SK-N-SH (cell line): ENCODE measurements around the gene RIC8B. TPM values are rescaled to one million over a fixed set of nuclear protein-coding genes. Genes with fewer than 3 reads are reported as not detected.

Experiments
- CTCF ChIA-PET: fragments of 300-600, 350-600 bp; formaldehyde crosslinking; extraction: SDS; loops from one replicate; lab custom pipeline; 2021; lab: Yijun Ruan, JAX
- POLR2A ChIA-PET: fragments of 350-600 bp; sonication (Branson Sonifier 250); formaldehyde crosslinking; extraction: SDS; loops from one replicate; lab custom pipeline; 2020; ENCODE audit warnings: antibody characterized with exemption, inconsistent platforms; lab: Yijun Ruan, JAX
- DNase-seq: peaks from one replicate; pipeline ENCODE4 v3.0.0; 2012
- H2AFZ ChIP-seq: fragments of 200-600 bp; sonication (generic); 2 replicates; pipeline ENCODE4 v1.8.1; 2016; ENCODE audit warnings: antibody characterized with exemption, mild to moderate bottlenecking, low read depth
- H3F3A ChIP-seq: fragments of 200-600 bp; sonication (generic); replicated peaks from 2 replicates; pipeline ENCODE3; 2016; ENCODE audit warnings: antibody characterized with exemption, mild to moderate bottlenecking; ENCODE audit not compliant: insufficient read depth
- H3K27ac ChIP-seq, 2 experiments: fragments of 200-500 bp in 1 of 2; fragments of 200-600 bp in 1 of 2; sonication (Bioruptor generic) in 1 of 2; sonication (generic), shearing (Covaris generic) in 1 of 2; 2 replicates each; pipeline versions ENCODE4 v1.5.1 to v1.6.1; 2014 to 2016; ENCODE audit warnings: low read depth in 2 of 2, inconsistent platforms in 1 of 2, low read length in 1 of 2, mild to moderate bottlenecking in 1 of 2, mixed read lengths in 1 of 2
- H3K27me3 ChIP-seq: fragments of 200-600 bp; sonication (generic), shearing (Covaris generic); 2 replicates; pipeline ENCODE4 v1.6.1; 2016; ENCODE audit warnings: mixed run types; ENCODE audit not compliant: insufficient read depth
- H3K36me3 ChIP-seq, 2 experiments: fragments of 200-500 bp in 1 of 2; fragments of 200-600 bp in 1 of 2; sonication (Bioruptor generic) in 1 of 2; sonication (generic) in 1 of 2; replicated peaks in 1 of 2; 2 replicates each; pipeline versions ENCODE3 to v1.5.1; 2014 to 2016; ENCODE audit warnings: low read length in 1 of 2, mild to moderate bottlenecking in 1 of 2; ENCODE audit not compliant: insufficient read depth in 2 of 2, control insufficient read depth in 1 of 2
- H3K4me1 ChIP-seq, 2 experiments: fragments of 200-500 bp in 1 of 2; fragments of 200-600 bp in 1 of 2; sonication (Bioruptor generic) in 1 of 2; sonication (generic), shearing (Covaris generic) in 1 of 2; 2 replicates each; pipeline versions ENCODE4 v1.5.1 to v1.6.1; 2014 to 2016; ENCODE audit warnings: low read depth in 1 of 2, low read length in 1 of 2, mixed run types in 1 of 2; ENCODE audit not compliant: insufficient read depth in 2 of 2, control insufficient read depth in 1 of 2
- H3K4me2 ChIP-seq: fragments of 200-600 bp; sonication (generic), shearing (Covaris generic); 2 replicates; pipeline ENCODE4 v1.6.1; 2017; ENCODE audit warnings: mixed run types
- H3K4me3 ChIP-seq, 2 experiments: fragments of 200-500 bp in 1 of 2; fragments of 200-600 bp in 1 of 2; sonication (Bioruptor generic) in 1 of 2; sonication (generic), shearing (Covaris generic) in 1 of 2; 2 replicates each; pipeline versions ENCODE4 v1.5.1 to v1.8.1; 2014 to 2016; ENCODE audit warnings: low read depth in 2 of 2, inconsistent platforms in 1 of 2, low read length in 1 of 2, mild to moderate bottlenecking in 1 of 2, mixed read lengths in 1 of 2, moderate library complexity in 1 of 2
- H3K79me2 ChIP-seq: fragments of 200-600 bp; sonication (generic); 2 replicates; pipeline ENCODE4 v1.8.1; 2017; ENCODE audit warnings: mild to moderate bottlenecking; ENCODE audit not compliant: insufficient read depth
- H3K9ac ChIP-seq: fragments of 200-600 bp; sonication (generic); 2 replicates; pipeline ENCODE4 v1.6.1; 2017; ENCODE audit warnings: mixed run types
- H3K9me2 ChIP-seq: fragments of 200-600 bp; sonication (generic); 2 replicates; pipeline ENCODE4 v1.6.1; 2017; ENCODE audit warnings: mixed run types
- H3K9me3 ChIP-seq: fragments of 200-600 bp; sonication (generic); 2 replicates; pipeline ENCODE4 v1.6.1; 2017; ENCODE audit warnings: mixed run types, mild to moderate bottlenecking, moderate library complexity
- H4K20me1 ChIP-seq: fragments of 200-600 bp; sonication (generic); 2 replicates; pipeline ENCODE4 v1.6.1; 2017; ENCODE audit warnings: mild to moderate bottlenecking, mixed run types; ENCODE audit not compliant: insufficient read depth
- CTCF ChIP-seq: fragments of 200-600 bp; sonication (generic); IDR thresholded peaks from 2 replicates; pipeline ENCODE4 v1.6.1; 2017; ENCODE audit warnings: antibody characterized with exemption, mild to moderate bottlenecking, moderate library complexity
- EZH2phosphoT487 ChIP-seq: fragments of 200-600 bp; sonication (generic); IDR thresholded peaks from 2 replicates; pipeline ENCODE4 v1.6.1; 2017; ENCODE audit warnings: low read depth, mixed run types, mild to moderate bottlenecking, antibody characterized with exemption, moderate library complexity, borderline replicate concordance
- FOSL2 ChIP-seq: IDR thresholded peaks from 2 replicates; pipeline ENCODE4 v1.4.0; 2012; ENCODE audit warnings: low read depth, mild to moderate bottlenecking, moderate library complexity, borderline replicate concordance
- FOXM1 ChIP-seq: IDR thresholded peaks from 2 replicates; pipeline ENCODE4 v1.4.0; 2012; ENCODE audit warnings: low read depth, mild to moderate bottlenecking
- GABPA ChIP-seq: IDR thresholded peaks from 2 replicates; pipeline ENCODE4 v1.4.0; 2012; ENCODE audit warnings: low read depth, mild to moderate bottlenecking
- GATA2 ChIP-seq: sonication (generic); formaldehyde crosslinking; IDR thresholded peaks from 2 replicates; pipeline ENCODE4 v1.5.0; 2020; ENCODE audit warnings: mild to moderate bottlenecking, missing genetic modification reagents
- IRF3 ChIP-seq: fragments of 150-350 bp; IDR thresholded peaks from 2 replicates; pipeline ENCODE4 v1.6.1; 2016; ENCODE audit warnings: mild to moderate bottlenecking, low read depth, low read length
- JUND ChIP-seq: IDR thresholded peaks from 2 replicates; pipeline ENCODE4 v1.4.0; 2012
- MAX ChIP-seq: IDR thresholded peaks from 2 replicates; pipeline ENCODE4 v1.4.0; 2012; ENCODE audit warnings: low read depth
- MEF2A ChIP-seq: IDR thresholded peaks from 2 replicates; pipeline ENCODE4 v1.4.0; 2012; ENCODE audit warnings: low read depth, borderline replicate concordance
- MXI1 ChIP-seq: IDR thresholded peaks from 2 replicates; pipeline ENCODE4 v1.6.1; 2012; ENCODE audit warnings: mild to moderate bottlenecking, low read depth, low read length, improper control_type of control experiment
- PBX3 ChIP-seq: IDR thresholded peaks from 2 replicates; pipeline ENCODE4; 2012
- POLR2AphosphoS5 ChIP-seq: IDR thresholded peaks from 2 replicates; pipeline ENCODE4 v1.6.1; 2012; ENCODE audit warnings: low read depth, low read length
- RAD21 ChIP-seq: IDR thresholded peaks from 2 replicates; pipeline ENCODE4 v1.6.1; 2012; ENCODE audit warnings: mild to moderate bottlenecking, low read length
- RCOR1 ChIP-seq: fragments of 150-350 bp; IDR thresholded peaks from 2 replicates; pipeline ENCODE4 v1.6.1; 2017; ENCODE audit warnings: antibody characterized with exemption, low read length
- SMC3 ChIP-seq: IDR thresholded peaks from 2 replicates; pipeline ENCODE4 v1.6.1; 2012; ENCODE audit warnings: low read depth, low read length, improper control_type of control experiment
- TAF1 ChIP-seq: IDR thresholded peaks from 2 replicates; pipeline ENCODE4 v1.6.1; 2012; ENCODE audit warnings: low read depth, mild to moderate bottlenecking, low read length, moderate library complexity, borderline replicate concordance
- YY1 ChIP-seq: IDR thresholded peaks from 2 replicates; pipeline ENCODE4 v1.4.0; 2012; ENCODE audit warnings: low read depth, mild to moderate bottlenecking
- WGBS: methylation state at CpG from one replicate; pipeline ENCODE4 v1.1.6; 2017; ENCODE audit warnings: low lambda C conversion rate; 5-methylcytosine and 5-hydroxymethylcytosine counted together
- polyA plus RNA-seq, 3 experiments: library from polyadenylated mRNA; depleted of rRNA; stranded (reverse); fragments of >200 nt; gene quantifications; 2 replicates each; pipeline ENCODE4 v1.2.3, GENCODE V29; 2012
- TF ChIP-seq, protein P1 (sequence below): IDR thresholded peaks from 2 replicates; pipeline ENCODE4 v1.6.1; 2012; ENCODE audit warnings: mild to moderate bottlenecking, low read depth, low read length, moderate library complexity

The RIC8B gene
- polyA plus RNA-seq, 1 of the 3 experiments (the other 2 are of a cell fraction), result 6.2 TPM

GRCh38 chr12:106888348-106888970 lies 114.0 kb downstream of the RIC8B start:
- Histone ChIP-seq H3K9ac (no peak overlapping the region), H2AFZ (no peak overlapping the region), H3K9me3 (no peaks in the 10 kb centered on the region), H3K27me3 (no peaks in the 10 kb centered on the region), H3K27ac (no peak overlapping the region; a peak in 1 of 4 replicates), H3K4me3 (no peak overlapping the region), H3K4me1 (no peaks in the 10 kb centered on the region), H3K36me3 (peaks cover 25 to 58% of the 10 kb centered on the region in 2 experiments), H3K79me2 (no peaks in the 10 kb centered on the region), H3K9me2 (no peaks in the 10 kb centered on the region), H3F3A (peaks cover 7% of the 10 kb centered on the region), H4K20me1 (no peaks in the 10 kb centered on the region), H3K4me2 (no peak overlapping the region)
- 97% methylated on average over 5 of the region's 5 CpGs for WGBS
- CTCF ChIA-PET, result no interaction called here
- DNase-seq, result no peak
- POLR2A ChIA-PET, result no interaction called here
- TF ChIP-seq EZH2phosphoT487 (no peak), RCOR1 (no peak), FOSL2 (no peak), FOXM1 (no peak), JUND (no peak), CTCF (no peak), RAD21 (no peak)
- TF ChIP-seq, protein P1, sequence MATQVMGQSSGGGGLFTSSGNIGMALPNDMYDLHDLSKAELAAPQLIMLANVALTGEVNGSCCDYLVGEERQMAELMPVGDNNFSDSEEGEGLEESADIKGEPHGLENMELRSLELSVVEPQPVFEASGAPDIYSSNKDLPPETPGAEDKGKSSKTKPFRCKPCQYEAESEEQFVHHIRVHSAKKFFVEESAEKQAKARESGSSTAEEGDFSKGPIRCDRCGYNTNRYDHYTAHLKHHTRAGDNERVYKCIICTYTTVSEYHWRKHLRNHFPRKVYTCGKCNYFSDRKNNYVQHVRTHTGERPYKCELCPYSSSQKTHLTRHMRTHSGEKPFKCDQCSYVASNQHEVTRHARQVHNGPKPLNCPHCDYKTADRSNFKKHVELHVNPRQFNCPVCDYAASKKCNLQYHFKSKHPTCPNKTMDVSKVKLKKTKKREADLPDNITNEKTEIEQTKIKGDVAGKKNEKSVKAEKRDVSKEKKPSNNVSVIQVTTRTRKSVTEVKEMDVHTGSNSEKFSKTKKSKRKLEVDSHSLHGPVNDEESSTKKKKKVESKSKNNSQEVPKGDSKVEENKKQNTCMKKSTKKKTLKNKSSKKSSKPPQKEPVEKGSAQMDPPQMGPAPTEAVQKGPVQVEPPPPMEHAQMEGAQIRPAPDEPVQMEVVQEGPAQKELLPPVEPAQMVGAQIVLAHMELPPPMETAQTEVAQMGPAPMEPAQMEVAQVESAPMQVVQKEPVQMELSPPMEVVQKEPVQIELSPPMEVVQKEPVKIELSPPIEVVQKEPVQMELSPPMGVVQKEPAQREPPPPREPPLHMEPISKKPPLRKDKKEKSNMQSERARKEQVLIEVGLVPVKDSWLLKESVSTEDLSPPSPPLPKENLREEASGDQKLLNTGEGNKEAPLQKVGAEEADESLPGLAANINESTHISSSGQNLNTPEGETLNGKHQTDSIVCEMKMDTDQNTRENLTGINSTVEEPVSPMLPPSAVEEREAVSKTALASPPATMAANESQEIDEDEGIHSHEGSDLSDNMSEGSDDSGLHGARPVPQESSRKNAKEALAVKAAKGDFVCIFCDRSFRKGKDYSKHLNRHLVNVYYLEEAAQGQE, result no peak

- WGBS, result 93% methylated on average over 6 of the region's 6 CpGs
- no peaks in the 10 kb centered on the region for H3K79me2 ChIP-seq
- ChIA-PET CTCF (no interaction called here), POLR2A (no interaction called here)
- peaks cover 7% of the 10 kb centered on the region for H3F3A ChIP-seq
- H3K4me2 ChIP-seq, result no peak overlapping the region
- H3K27ac ChIP-seq, result no peak overlapping the region
- no peak overlapping the region for H3K4me3 ChIP-seq
- H3K4me1 ChIP-seq, result no peaks in the 10 kb centered on the region
- DNase-seq, result no peak
- no peaks in the 10 kb centered on the region for H3K27me3 ChIP-seq
- H3K9ac ChIP-seq, result no peak overlapping the region
- H2AFZ ChIP-seq, result no peak overlapping the region
- H3K9me2 ChIP-seq, result no peaks in the 10 kb centered on the region
- peaks cover 18 to 50% of the 10 kb centered on the region in 2 experiments for H3K36me3 ChIP-seq
- no peaks in the 10 kb centered on the region for H3K9me3 ChIP-seq
- H4K20me1 ChIP-seq, result no peaks in the 10 kb centered on the region
- no peak for TF ChIP-seq MEF2A
- no peak for TF ChIP-seq GABPA
- no peak for TF ChIP-seq SMC3
- TF ChIP-seq POLR2AphosphoS5, result no peak
- no peak for TF ChIP-seq GATA2 (CRISPR knock-in tag)
- no peak for TF ChIP-seq PBX3
- no peak for TF ChIP-seq EZH2phosphoT487
- TF ChIP-seq TAF1, result no peak
- TF ChIP-seq IRF3, result no peak
- no peak for TF ChIP-seq MAX
- TF ChIP-seq MXI1, result no peak
- no peak for TF ChIP-seq YY1
Measured at GRCh38 chr12:106889326-106889725, 114.8 kb downstream of the RIC8B start.
